Breast epithelium (tissue), 4 donors: Measurements from ENCODE around the gene KIF6. TPM values are rescaled to one million over a fixed set of nuclear protein-coding genes. Genes with fewer than 3 reads are reported as not detected.

Experiments
- DNase-seq, 2 donors: peaks; one replicate each; pipeline ENCODE4 v3.0.0-alpha.2; 2019; ENCODE audit warnings: low spot score in 2 of 2
- H3K27ac ChIP-seq, 2 donors: fragments of 200-600 bp; sonication (generic) in 1 of 2; one replicate each; pipeline ENCODE4 v1.5.1; 2016 to 2019; ENCODE audit warnings: mild to moderate bottlenecking in 1 of 2
- H3K27me3 ChIP-seq, 2 donors: fragments of 200-600 bp; sonication (generic) in 1 of 2; one replicate each; pipeline versions ENCODE4 v1.5.1 to v1.6.0; 2017 to 2019; ENCODE audit warnings: control low read depth in 1 of 2, mild to moderate bottlenecking in 1 of 2
- H3K36me3 ChIP-seq: fragments of 200-600 bp; one replicate; pipeline ENCODE4 v1.5.1; 2019
- H3K4me1 ChIP-seq, 2 donors: fragments of 200-600 bp; sonication (generic); one replicate each; pipeline ENCODE4 v1.5.1; 2016 to 2019; ENCODE audit warnings: control low read depth in 1 of 2
- H3K4me3 ChIP-seq, 3 donors: fragments of 200-600 bp; sonication (generic); 1 replicate in 2 of 3; 2 replicates in 1 of 3; pipeline ENCODE4 v1.5.1; 2016 to 2019; ENCODE audit warnings: mild to moderate bottlenecking in 3 of 3, moderate library complexity in 2 of 3
- H3K9me3 ChIP-seq, 2 donors: fragments of 200-600 bp; sonication (generic) in 1 of 2; one replicate each; pipeline ENCODE4 v1.5.1; 2016 to 2019; ENCODE audit warnings: control low read depth in 1 of 2
- POLR2A ChIP-seq: fragments of 450-650 bp; IDR thresholded peaks from one replicate; pipeline ENCODE4 v1.6.1; 2016; ENCODE audit warnings: antibody characterized with exemption, mild to moderate bottlenecking, moderate library complexity
- POLR2AphosphoS5 ChIP-seq, 3 donors: sonication (generic); formaldehyde crosslinking; IDR thresholded peaks; one replicate each; pipeline ENCODE4 v1.6.1; 2017; ENCODE audit warnings: antibody characterized with exemption in 3 of 3
- intact Hi-C: fragments of 100-400 bp; cut with DNase I; formaldehyde crosslinking; loops from one replicate; pipeline ENCODE4 v1.15.1; 2023; ENCODE audit warnings: low total_unique reads
- total RNA-seq, 3 donors: library from RNA; depleted of rRNA; stranded (reverse); fragments of >200 nt; gene quantifications; one replicate each; pipeline ENCODE4 v1.1.0, GENCODE V29; 2016
- TF ChIP-seq, protein P1 (sequence below), 3 donors: fragments of 450-650 bp; IDR thresholded peaks; one replicate each; pipeline ENCODE4 v1.5.1; 2016 to 2017; ENCODE audit warnings: antibody characterized with exemption in 3 of 3, mild to moderate bottlenecking in 3 of 3, moderate library complexity in 3 of 3

KIF6 gene
- total RNA-seq, 3 donors from 2014 or later = under 0.01 to 0.80 (median 0.15) TPM

DNA sequence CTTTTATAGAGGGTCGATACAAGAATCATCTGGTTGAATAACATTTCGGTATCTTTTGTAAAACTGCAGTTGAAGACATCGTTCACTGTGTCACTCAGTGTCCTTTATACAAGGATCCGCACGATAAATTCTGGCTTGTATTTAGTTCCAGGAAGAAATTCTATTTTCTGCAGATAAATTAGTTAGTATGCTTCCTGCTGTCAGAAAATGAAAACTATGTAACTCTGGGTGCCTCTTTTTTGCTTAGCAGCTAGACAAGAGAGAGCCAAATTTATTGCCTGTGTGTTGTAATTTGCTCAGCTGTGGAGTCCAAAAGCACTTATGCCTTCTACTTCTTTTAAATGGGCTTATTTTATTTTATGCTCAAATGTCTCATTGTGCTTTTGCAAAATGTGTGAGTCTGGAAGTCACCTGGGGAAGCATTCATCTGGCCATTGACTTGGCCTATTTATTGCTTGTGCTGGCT lies 346.2 kb downstream of the KIF6 start:
- no peak overlapping the region for H3K4me3 ChIP-seq
- H3K27ac ChIP-seq = no peak overlapping the region
- intact Hi-C loops = no loop called here
- H3K27me3 ChIP-seq = no peaks in the 10 kb centered on the region
- H3K4me1 ChIP-seq = no peaks in the 10 kb centered on the region
- H3K9me3 ChIP-seq = no peaks in the 10 kb centered on the region
- TF ChIP-seq POLR2A (no peak), POLR2AphosphoS5 (IDR thresholded peaks at IDR 0.05) (no peak)
- TF ChIP-seq, protein P1, sequence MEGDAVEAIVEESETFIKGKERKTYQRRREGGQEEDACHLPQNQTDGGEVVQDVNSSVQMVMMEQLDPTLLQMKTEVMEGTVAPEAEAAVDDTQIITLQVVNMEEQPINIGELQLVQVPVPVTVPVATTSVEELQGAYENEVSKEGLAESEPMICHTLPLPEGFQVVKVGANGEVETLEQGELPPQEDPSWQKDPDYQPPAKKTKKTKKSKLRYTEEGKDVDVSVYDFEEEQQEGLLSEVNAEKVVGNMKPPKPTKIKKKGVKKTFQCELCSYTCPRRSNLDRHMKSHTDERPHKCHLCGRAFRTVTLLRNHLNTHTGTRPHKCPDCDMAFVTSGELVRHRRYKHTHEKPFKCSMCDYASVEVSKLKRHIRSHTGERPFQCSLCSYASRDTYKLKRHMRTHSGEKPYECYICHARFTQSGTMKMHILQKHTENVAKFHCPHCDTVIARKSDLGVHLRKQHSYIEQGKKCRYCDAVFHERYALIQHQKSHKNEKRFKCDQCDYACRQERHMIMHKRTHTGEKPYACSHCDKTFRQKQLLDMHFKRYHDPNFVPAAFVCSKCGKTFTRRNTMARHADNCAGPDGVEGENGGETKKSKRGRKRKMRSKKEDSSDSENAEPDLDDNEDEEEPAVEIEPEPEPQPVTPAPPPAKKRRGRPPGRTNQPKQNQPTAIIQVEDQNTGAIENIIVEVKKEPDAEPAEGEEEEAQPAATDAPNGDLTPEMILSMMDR (IDR thresholded peaks at IDR 0.05) = no peak
- H3K36me3 ChIP-seq = no peaks in the 10 kb centered on the region
- DNase-seq = no peak

DNA sequence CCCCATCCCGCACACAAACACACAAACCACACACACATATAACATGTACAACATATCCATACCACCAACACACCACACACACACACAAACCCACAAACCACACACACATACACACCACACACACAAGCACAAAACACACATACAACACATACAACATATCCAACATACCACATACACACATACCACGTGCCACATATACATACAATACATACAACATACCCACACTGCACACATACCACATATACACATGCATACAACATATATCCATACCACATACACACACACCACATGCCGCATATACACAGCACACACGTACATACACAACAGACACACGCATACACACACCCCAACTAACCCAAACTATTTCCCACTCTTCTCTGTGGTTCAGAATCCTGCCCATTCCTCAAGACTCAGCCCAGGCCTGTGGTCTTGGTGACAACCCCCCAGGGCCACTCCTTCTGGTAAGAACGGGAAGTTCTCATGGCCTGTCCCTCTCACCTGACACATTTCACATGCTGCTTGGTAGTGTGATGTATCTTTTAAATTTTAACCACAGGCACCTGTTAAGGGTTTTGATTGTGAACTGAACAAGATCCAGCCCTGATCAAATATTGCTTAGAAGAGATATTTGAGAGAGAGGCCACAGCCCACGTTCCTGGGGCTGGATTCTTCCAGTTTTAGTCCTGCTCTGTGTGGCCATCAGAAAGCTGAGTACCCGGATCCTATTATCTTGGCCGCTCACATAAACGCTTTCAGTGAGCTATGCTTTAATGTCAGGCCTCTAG lies 346.8 kb downstream of the KIF6 start:
- DNase-seq = no peak
- Histone ChIP-seq H3K27ac (no peak overlapping the region), H3K36me3 (no peaks in the 10 kb centered on the region), H3K4me1 (no peaks in the 10 kb centered on the region), H3K27me3 (no peaks in the 10 kb centered on the region), H3K4me3 (no peak overlapping the region), H3K9me3 (no peaks in the 10 kb centered on the region)
- intact Hi-C loops = no loop called here
- TF ChIP-seq POLR2A (no peak), POLR2AphosphoS5 (IDR thresholded peaks at IDR 0.05) (no peak)
- TF ChIP-seq, protein P1 (IDR thresholded peaks at IDR 0.05) = no peak

DNA sequence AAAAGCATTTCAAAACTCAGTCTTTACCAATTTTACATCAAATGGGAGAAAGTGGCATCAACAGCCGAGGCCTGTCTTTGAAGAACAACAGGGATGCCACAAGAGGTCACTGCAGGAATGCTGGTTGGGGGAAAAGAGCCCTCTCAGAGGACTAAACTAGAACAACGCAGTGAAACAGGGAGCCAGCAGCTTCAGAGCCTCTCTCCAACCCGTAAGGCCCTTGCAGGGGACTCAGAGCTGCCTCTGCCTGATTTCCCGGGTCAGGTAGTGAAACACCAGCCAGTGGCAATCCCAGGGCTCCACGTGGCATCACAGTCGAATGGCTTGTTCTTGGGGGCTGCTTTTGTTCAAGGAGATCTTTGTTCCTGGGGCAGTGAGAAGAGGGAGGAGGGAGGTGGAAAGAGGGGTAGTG lies 347.7 kb downstream of the KIF6 start:
- TF ChIP-seq POLR2A (no peak), POLR2AphosphoS5 (IDR thresholded peaks at IDR 0.05) (peak in 2 of 3 donors; percentile 10 to 24)
- TF ChIP-seq, protein P1 (IDR thresholded peaks at IDR 0.05) = peak in 2 of 3 donors; percentile 45 to 71
- no peaks in the 10 kb centered on the region for H3K27me3 ChIP-seq
- H3K4me3 ChIP-seq = no peak overlapping the region
- peak in 1 of 2 donors; percentile 28 for DNase-seq
- no peaks in the 10 kb centered on the region for H3K9me3 ChIP-seq
- H3K36me3 ChIP-seq = no peaks in the 10 kb centered on the region
- intact Hi-C loops = no loop called here
- H3K27ac ChIP-seq = no peak overlapping the region
- H3K4me1 ChIP-seq = no peaks in the 10 kb centered on the region

DNA sequence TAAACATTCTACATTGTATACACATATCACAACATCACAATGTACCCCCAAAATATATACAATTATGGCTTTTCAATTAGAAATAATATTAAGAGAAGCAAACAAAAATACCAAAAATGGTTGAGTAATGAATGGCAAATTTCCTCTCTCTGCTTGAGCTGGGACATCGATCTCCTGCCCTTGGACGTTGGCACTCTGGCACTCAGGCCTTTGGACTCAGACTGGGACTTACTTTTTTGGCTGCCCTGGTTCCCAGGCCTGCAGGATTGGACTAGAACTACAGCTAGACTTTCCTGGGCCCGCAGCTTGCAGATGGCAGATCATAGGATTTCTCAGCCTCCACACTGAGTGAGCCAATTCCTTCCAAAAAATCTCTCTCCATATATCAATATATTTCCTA lies 349.8 kb downstream of the KIF6 start:
- H3K27me3 ChIP-seq = no peaks in the 10 kb centered on the region
- no peaks in the 10 kb centered on the region for H3K9me3 ChIP-seq
- no peaks in the 10 kb centered on the region for H3K36me3 ChIP-seq
- no peak for DNase-seq
- H3K27ac ChIP-seq = no peak overlapping the region
- no peak overlapping the region for H3K4me3 ChIP-seq
- no peaks in the 10 kb centered on the region for H3K4me1 ChIP-seq
- intact Hi-C loops = no loop called here
- no peak for TF ChIP-seq POLR2A
- no peak for TF ChIP-seq POLR2AphosphoS5 (IDR thresholded peaks at IDR 0.05)
- TF ChIP-seq, protein P1 (IDR thresholded peaks at IDR 0.05) = no peak

DNA sequence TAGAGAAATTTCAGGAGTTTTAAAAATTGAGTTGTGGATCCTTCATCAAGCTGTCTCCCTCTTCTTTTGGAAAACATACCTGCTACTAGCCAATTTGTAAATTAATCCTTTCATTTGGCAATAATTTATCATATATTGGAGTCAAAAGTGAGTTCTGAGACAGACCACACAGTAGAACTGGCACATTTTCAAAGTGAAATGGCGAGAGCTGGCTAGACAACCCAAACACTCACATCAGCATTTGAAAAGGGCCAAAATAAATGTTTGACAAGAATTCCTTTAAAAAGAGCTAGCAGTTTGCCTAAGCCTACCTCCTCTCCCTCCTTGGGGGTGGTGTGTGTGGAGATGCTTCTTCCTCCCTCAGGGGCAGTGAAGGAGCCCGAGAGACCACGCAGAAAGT lies 354.8 kb downstream of the KIF6 start:
- intact Hi-C loops = no loop called here

More for the DNA sequence above, 354.8 kb downstream of the KIF6 start:
- Histone ChIP-seq H3K36me3 (no peaks in the 10 kb centered on the region), H3K4me1 (no peaks in the 10 kb centered on the region), H3K4me3 (no peak overlapping the region), H3K27ac (no peak overlapping the region), H3K9me3 (no peaks in the 10 kb centered on the region), H3K27me3 (no peaks in the 10 kb centered on the region)
- TF ChIP-seq POLR2A (no peak), POLR2AphosphoS5 (IDR thresholded peaks at IDR 0.05) (no peak)
- TF ChIP-seq, protein P1 (IDR thresholded peaks at IDR 0.05) = no peak
- no peak for DNase-seq
